ENCODE results near the gene RRP12.
"Not testable (repeated sequence)": the region's sequence is repeated elsewhere in the genome, so short reads cannot be mapped to it uniquely, and the experiment has no call there.

Gene RRP12

DNA sequence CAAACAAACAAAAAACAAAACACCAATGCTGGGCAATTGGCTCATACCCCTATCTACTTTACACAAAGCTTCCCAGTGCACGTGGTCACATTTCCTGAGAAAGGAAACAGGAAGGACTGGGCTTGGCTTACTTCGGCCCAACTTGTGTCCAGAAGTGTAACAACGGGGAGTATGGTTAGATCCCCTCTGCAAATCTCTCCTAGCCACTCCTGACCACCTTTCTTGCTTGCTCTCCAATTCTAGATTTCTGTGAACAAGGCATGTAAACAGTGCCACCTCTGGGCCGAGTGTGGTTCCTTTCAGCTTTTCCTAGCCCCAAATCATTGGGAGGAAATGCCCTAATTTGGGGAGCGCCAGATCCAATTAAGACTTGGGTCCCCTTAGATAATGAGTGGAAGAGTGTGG, 45.6 kb downstream of the RRP12 start:
- no peak for ATAC-seq (replicated peaks)

DNA sequence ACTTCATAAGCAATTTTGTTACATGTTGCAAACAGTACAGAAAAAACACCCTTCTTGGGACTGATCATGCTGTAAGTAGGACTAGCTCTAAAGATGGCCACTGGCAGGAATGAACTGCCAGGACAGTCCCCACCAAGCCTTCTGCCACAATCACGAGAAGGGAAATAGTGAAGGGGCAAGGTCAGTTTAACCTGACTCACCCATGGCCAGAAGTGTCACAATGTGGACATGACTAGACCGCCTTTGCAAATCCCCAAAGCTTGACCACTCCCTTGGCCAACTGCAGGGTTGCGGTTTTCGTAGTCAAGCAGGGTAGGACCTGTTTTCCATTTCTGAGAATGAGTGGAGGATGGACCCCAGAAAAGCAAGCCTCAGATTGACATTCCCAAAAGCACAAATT, 47.2 kb downstream of the RRP12 start:
- H3K27ac Mint-ChIP-seq = no peak overlapping the region
- H3K4me1 Mint-ChIP-seq = peaks cover 3 to 11% of the 10 kb centered on the region in 2 donors
- H3K36me3 Mint-ChIP-seq = peaks cover 29 to 40% of the 10 kb centered on the region in 2 donors
- H3K4me3 Mint-ChIP-seq = no peak overlapping the region
- H3K9me3 Mint-ChIP-seq = no peaks in the 10 kb centered on the region
- DNase-seq (no peak), ATAC-seq (replicated peaks) (no peak)
- H3K27me3 Mint-ChIP-seq = no peaks in the 10 kb centered on the region

More for the DNA sequence above, 45.6 kb downstream of the RRP12 start:
- no peak overlapping the region for H3K4me3 Mint-ChIP-seq
- peaks cover 3 to 11% of the 10 kb centered on the region in 2 donors for H3K4me1 Mint-ChIP-seq
- H3K9me3 Mint-ChIP-seq = no peaks in the 10 kb centered on the region
- H3K36me3 Mint-ChIP-seq = peaks cover 40 to 45% of the 10 kb centered on the region in 2 donors
- no peak for DNase-seq
- no peaks in the 10 kb centered on the region for H3K27me3 Mint-ChIP-seq
- no peak overlapping the region for H3K27ac Mint-ChIP-seq

- no peak for ATAC-seq (replicated peaks)
- no peak overlapping the region for H3K4me3 Mint-ChIP-seq
- H3K27me3 Mint-ChIP-seq = no peaks in the 10 kb centered on the region
- H3K4me1 Mint-ChIP-seq = no peaks in the 10 kb centered on the region
- peaks cover 3 to 26% of the 10 kb centered on the region in 2 donors for H3K36me3 Mint-ChIP-seq
- H3K9me3 Mint-ChIP-seq = no peaks in the 10 kb centered on the region
- H3K27ac Mint-ChIP-seq = no peak overlapping the region
- no peak for DNase-seq
These were observed 51.2 kb downstream of the RRP12 start for GRCh38 chr10:97349752-97350513.

GRCh38 chr10:97347317-97347716, 53.8 kb downstream of the RRP12 start:
- Mint-ChIP-seq H3K36me3 (peaks cover 3 to 24% of the 10 kb centered on the region in 2 donors), H3K27me3 (no peaks in the 10 kb centered on the region), H3K9me3 (no peaks in the 10 kb centered on the region), H3K27ac (no peak overlapping the region), H3K4me3 (no peak overlapping the region), H3K4me1 (no peaks in the 10 kb centered on the region)
- DNase-seq (no peak), ATAC-seq (replicated peaks) (no peak)

- DNase-seq; H3K4me1 Mint-ChIP-seq; H3K36me3 Mint-ChIP-seq; H3K27me3 Mint-ChIP-seq; H3K9me3 Mint-ChIP-seq; H3K27ac Mint-ChIP-seq; ATAC-seq (replicated peaks); H3K4me3 Mint-ChIP-seq: not testable (repeated sequence)
These were observed 57.5 kb downstream of the RRP12 start for GRCh38 chr10:97343664-97344063.

- ATAC-seq (replicated peaks) = no peak
- Mint-ChIP-seq H3K4me1 (no peaks in the 10 kb centered on the region), H3K27ac (no peak overlapping the region), H3K27me3 (no peaks in the 10 kb centered on the region), H3K4me3 (no peak overlapping the region), H3K9me3 (no peaks in the 10 kb centered on the region), H3K36me3 (peaks cover 0 to 2% of the 10 kb centered on the region in 2 donors)
- no peak for DNase-seq
These were observed 59.7 kb downstream of the RRP12 start for GRCh38 chr10:97341416-97341815.

- H3K27ac Mint-ChIP-seq = no peak overlapping the region
These were observed 63.1 kb downstream of the RRP12 start for GRCh38 chr10:97338041-97338440.

DNA sequence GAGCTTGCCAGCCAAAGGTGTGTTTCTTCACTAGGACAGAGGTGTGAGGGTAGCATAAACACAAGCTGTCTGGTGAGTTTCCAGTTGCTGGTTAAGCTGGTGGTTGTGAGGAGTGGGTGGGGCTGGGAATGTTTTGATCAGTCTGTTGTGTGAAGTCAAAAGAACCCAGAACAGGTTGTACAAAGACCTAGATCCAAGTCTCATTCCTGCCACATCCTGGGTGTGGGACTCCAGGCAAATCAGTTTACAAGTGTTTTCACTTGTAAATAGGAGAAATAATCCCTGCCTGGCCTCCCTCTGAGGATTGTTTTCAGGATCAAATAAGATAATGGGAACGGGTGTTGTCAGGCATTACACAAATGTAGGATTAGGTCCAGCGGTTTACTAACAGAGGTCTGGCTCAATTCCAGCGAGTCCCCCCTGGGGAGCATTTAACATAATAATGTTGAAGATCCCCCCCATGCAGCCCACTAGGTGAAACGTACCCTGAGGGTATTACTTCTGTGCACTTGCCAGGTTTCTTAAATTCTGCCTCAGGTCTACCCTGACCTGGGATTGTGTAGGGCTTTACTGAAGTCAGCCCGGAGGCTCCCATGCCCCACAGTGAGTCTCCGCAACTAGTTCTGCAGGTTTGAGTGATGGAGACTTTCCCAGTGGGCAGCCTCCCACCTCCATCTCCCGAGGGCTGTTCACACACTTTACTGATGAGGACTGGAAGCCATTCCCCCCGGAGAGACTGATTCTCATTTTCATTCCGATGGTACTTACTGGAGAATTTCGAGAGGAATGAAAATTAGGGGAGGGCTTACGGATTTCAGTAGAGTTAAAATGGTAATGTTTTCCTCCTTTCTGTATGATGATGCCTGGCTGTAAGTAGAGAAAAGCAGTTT, 64.0 kb downstream of the RRP12 start:
- Mint-ChIP-seq H3K9me3 (no peaks in the 10 kb centered on the region), H3K27ac (no peak overlapping the region), H3K36me3 (peaks cover 2 to 8% of the 10 kb centered on the region in 2 donors), H3K4me3 (no peak overlapping the region), H3K4me1 (peaks cover 15 to 16% of the 10 kb centered on the region in 2 donors), H3K27me3 (no peaks in the 10 kb centered on the region)
- ATAC-seq (replicated peaks) = no peak
- no peak for DNase-seq

More at GRCh38 chr10:97338041-97338440, 63.1 kb downstream of the RRP12 start:
- ATAC-seq (replicated peaks) (no peak), DNase-seq (no peak)
- H3K9me3 Mint-ChIP-seq = no peaks in the 10 kb centered on the region
- H3K36me3 Mint-ChIP-seq = peaks cover 2 to 6% of the 10 kb centered on the region in 2 donors
- no peaks in the 10 kb centered on the region for H3K27me3 Mint-ChIP-seq
- no peak overlapping the region for H3K4me3 Mint-ChIP-seq
- H3K4me1 Mint-ChIP-seq = peaks cover 6 to 8% of the 10 kb centered on the region in 2 donors

DNA sequence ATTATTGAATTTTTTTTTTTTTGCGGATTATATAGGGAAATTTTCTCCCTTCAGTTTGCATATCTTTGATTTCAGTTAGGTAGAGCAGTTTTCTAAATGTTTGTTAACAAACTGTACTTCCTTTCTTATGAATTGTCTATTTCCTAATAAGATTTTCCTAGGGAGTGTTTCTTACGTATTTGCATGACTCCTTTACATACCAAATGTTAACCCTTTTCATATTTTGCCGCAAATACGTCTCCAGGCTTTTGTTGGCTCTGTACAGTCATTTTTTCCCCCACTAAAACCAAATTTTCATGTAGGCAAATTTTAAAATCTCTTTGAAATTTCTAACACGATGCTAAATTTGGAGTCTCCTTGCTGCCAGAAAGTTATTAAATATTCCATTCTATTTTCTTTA, 64.7 kb downstream of the RRP12 start:
- ATAC-seq (replicated peaks) (no peak), DNase-seq (no peak)
- peaks cover 15 to 22% of the 10 kb centered on the region in 2 donors for H3K4me1 Mint-ChIP-seq
- H3K4me3 Mint-ChIP-seq = no peak overlapping the region
- H3K27ac Mint-ChIP-seq = no peak overlapping the region
- no peaks in the 10 kb centered on the region for H3K9me3 Mint-ChIP-seq
- H3K27me3 Mint-ChIP-seq = no peaks in the 10 kb centered on the region
- H3K36me3 Mint-ChIP-seq = peaks cover 2 to 8% of the 10 kb centered on the region in 2 donors

- no peaks in the 10 kb centered on the region for H3K27me3 Mint-ChIP-seq
- H3K36me3 Mint-ChIP-seq = peaks cover 4 to 12% of the 10 kb centered on the region in 2 donors
- peaks cover 18 to 27% of the 10 kb centered on the region in 2 donors for H3K4me1 Mint-ChIP-seq
- ATAC-seq (replicated peaks) (no peak), DNase-seq (no peak)
- peak overlapping the region in 1 of 2 donors; percentile 36 for H3K4me3 Mint-ChIP-seq
- no peak overlapping the region for H3K27ac Mint-ChIP-seq
- H3K9me3 Mint-ChIP-seq = no peaks in the 10 kb centered on the region
These were observed 65.1 kb downstream of the RRP12 start for GRCh38 chr10:97336006-97336405.

DNA sequence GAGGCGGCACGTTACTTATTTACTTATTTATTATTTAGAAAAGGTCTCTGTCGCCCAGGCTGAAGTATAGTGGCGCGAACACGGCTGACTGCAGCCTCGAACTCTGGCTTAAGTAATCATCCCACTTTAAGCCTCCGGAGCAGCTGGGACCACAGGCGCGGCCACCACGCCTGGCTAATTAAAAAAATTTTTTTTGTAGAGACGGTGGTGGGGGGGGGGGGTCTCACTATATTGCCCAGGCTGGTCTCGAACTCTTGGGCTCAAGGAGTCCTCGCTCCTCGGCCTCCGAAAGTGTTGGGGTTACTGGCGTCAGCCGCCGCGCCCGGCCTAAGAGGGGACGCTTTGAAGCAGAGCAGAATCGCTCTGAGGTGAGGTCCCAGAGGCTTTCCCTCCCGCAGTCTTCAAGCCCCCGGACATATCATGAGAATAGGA, 65.9 kb downstream of the RRP12 start:
- Mint-ChIP-seq H3K4me1 (peaks cover 19 to 30% of the 10 kb centered on the region in 2 donors), H3K36me3 (peaks cover 5 to 14% of the 10 kb centered on the region in 2 donors), H3K9me3 (no peaks in the 10 kb centered on the region), H3K27me3 (no peaks in the 10 kb centered on the region), H3K4me3 (peak overlapping the region; percentile 82 to 86), H3K27ac (peak overlapping the region; percentile 81)
- ATAC-seq (replicated peaks) (peak; percentile 2), DNase-seq (no peak)

GRCh38 chr10:97334370-97335175, 66.6 kb downstream of the RRP12 start, which contains the start of gene FRAT2:
FRAT2 (minus strand) TSS chr10:97334729; CDS start chr10:97334572, 157 bp downstream.
- no peaks in the 10 kb centered on the region for H3K9me3 Mint-ChIP-seq
- H3K4me1 Mint-ChIP-seq = peaks cover 23 to 36% of the 10 kb centered on the region in 2 donors
- H3K27ac Mint-ChIP-seq = peak within 1 kb of the TSS; percentile 96
- peaks cover 9 to 18% of the 10 kb centered on the region in 2 donors for H3K36me3 Mint-ChIP-seq
- DNase-seq (peak; percentile 81), ATAC-seq (replicated peaks) (peak; percentile 85 to 89)
- H3K4me3 Mint-ChIP-seq = peak within 1 kb of the TSS; percentile 85 to 86
- no peaks in the 10 kb centered on the region for H3K27me3 Mint-ChIP-seq

GRCh38 chr10:97333601-97334369, 67.4 kb downstream of the RRP12 start:
- H3K27me3 Mint-ChIP-seq = no peaks in the 10 kb centered on the region
- peak; percentile 63 to 65 for ATAC-seq (replicated peaks)
- peaks cover 23 to 40% of the 10 kb centered on the region in 2 donors for H3K4me1 Mint-ChIP-seq
- H3K9me3 Mint-ChIP-seq = no peaks in the 10 kb centered on the region
- peak; percentile 47 for DNase-seq
- peak overlapping the region; percentile 92 for H3K27ac Mint-ChIP-seq
- peak overlapping the region; percentile 84 to 85 for H3K4me3 Mint-ChIP-seq
- peaks cover 9 to 21% of the 10 kb centered on the region in 2 donors for H3K36me3 Mint-ChIP-seq
